ENCODE measurements around the gene NSFL1C. TPM values are rescaled to one million over a fixed set of nuclear protein-coding genes. Genes with fewer than 3 reads are reported as not detected.

Gene NSFL1C
- total and polyA plus RNA-seq, 2 experiments from 2014 or later = 48.9 to 92.2 TPM

DNA sequence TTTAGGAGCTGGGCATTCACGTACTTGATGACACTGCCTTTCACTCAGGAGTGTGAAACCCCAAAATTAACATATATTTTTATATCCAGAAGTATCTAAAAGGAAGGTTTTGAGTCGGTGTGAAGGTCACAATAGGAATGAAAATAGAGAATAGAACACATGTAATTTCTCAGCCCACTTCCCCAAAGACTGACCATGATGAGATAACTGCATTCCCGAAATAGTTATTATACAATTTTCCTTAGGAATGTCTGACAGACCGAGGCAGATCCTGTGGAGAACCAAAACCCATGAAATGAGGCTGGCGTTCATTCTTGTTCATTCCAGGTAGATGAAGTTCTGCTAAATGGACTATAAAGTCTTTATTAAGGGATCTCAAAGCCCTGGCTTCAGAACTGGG is 10.3 kb downstream of the NSFL1C start (continued):
- TF ChIP-seq ZNF114 (CRISPR knock-in tag; IDR thresholded peaks at IDR 0.05) = no peak
- no peak for TF ChIP-seq POLR2AphosphoS5 (IDR thresholded peaks at IDR 0.05; ENCODE audit: low read depth)

DNA sequence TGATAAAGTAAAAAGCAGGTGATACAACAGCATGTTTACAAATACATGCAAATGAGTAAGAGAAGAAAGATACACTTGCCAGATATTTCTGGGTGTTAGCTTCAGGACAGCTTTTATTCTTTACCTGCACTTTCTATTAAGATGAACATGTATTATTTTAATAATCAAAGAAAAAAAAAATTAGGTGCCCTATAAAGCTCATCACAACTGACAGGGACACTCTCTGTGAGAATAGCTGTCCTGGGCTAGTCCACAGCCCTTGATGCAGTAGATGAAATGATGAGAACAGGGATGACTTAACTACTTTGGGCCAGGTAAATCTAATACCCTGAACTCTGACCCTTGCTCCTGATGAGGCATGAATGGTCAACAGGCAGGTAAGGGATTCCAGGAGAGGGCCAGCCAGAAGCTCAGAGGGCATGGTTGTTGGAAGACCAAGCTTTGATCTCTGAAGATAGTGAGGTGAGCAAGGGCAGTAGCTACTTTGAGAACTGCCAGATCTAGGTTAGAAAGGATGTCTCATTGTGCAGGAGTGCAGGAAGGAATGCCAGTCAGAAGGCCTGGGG is 15.6 kb downstream of the NSFL1C start:
- no peaks in the 10 kb centered on the region for H3K4me1 Mint-ChIP-seq
- Histone ChIP-seq H3K79me2 (replicated peaks; ENCODE audit: insufficient read depth) (no peaks in the 10 kb centered on the region), H2AFZ (no peak overlapping the region), H4K20me1 (replicated peaks; ENCODE audit: insufficient read depth) (no peaks in the 10 kb centered on the region), H3K4me3 (no peak overlapping the region), H3K36me3 (ENCODE audit: insufficient read depth) (peaks cover 81% of the 10 kb centered on the region), H3K4me1 (ENCODE audit: insufficient read depth) (no peaks in the 10 kb centered on the region), H3K4me2 (no peak overlapping the region), H3F3A (replicated peaks; ENCODE audit: low read depth) (no peaks in the 10 kb centered on the region), H3K27ac (ENCODE audit: low read depth) (no peak overlapping the region), H3K27me3 (ENCODE audit: insufficient read depth) (no peaks in the 10 kb centered on the region), H3K9me2 (ENCODE audit: insufficient read depth) (no peaks in the 10 kb centered on the region)
- H3K4me3 Mint-ChIP-seq = no peak overlapping the region
- H3K36me3 Mint-ChIP-seq (ENCODE audit: low read depth) = peaks cover 92% of the 10 kb centered on the region
- no peak overlapping the region; the same call in 1 of the 2 replicates for H3K27ac Mint-ChIP-seq
- H3K9me3 Mint-ChIP-seq = peaks cover 9% of the 10 kb centered on the region; the same call in 2 of the 3 replicates
- TF ChIP-seq STAT1 (IDR thresholded peaks at IDR 0.05; ENCODE audit: unreplicated experiment) (no peak), EZH2 (IDR thresholded peaks at IDR 0.05; ENCODE audit: low read depth, unreplicated experiment) (no peak), POLR2AphosphoS5 (IDR thresholded peaks at IDR 0.05; ENCODE audit: low read depth) (no peak), CREB1 (CRISPR knock-in tag; IDR thresholded peaks at IDR 0.05; ENCODE audit: low read depth) (no peak), JUNB (IDR thresholded peaks at IDR 0.05; ENCODE audit: unreplicated experiment) (no peak), ZNF114 (CRISPR knock-in tag; IDR thresholded peaks at IDR 0.05) (no peak), NANOG (IDR thresholded peaks at IDR 0.05; ENCODE audit: borderline replicate concordance) (no peak)
- TF ChIP-seq, protein P1, sequence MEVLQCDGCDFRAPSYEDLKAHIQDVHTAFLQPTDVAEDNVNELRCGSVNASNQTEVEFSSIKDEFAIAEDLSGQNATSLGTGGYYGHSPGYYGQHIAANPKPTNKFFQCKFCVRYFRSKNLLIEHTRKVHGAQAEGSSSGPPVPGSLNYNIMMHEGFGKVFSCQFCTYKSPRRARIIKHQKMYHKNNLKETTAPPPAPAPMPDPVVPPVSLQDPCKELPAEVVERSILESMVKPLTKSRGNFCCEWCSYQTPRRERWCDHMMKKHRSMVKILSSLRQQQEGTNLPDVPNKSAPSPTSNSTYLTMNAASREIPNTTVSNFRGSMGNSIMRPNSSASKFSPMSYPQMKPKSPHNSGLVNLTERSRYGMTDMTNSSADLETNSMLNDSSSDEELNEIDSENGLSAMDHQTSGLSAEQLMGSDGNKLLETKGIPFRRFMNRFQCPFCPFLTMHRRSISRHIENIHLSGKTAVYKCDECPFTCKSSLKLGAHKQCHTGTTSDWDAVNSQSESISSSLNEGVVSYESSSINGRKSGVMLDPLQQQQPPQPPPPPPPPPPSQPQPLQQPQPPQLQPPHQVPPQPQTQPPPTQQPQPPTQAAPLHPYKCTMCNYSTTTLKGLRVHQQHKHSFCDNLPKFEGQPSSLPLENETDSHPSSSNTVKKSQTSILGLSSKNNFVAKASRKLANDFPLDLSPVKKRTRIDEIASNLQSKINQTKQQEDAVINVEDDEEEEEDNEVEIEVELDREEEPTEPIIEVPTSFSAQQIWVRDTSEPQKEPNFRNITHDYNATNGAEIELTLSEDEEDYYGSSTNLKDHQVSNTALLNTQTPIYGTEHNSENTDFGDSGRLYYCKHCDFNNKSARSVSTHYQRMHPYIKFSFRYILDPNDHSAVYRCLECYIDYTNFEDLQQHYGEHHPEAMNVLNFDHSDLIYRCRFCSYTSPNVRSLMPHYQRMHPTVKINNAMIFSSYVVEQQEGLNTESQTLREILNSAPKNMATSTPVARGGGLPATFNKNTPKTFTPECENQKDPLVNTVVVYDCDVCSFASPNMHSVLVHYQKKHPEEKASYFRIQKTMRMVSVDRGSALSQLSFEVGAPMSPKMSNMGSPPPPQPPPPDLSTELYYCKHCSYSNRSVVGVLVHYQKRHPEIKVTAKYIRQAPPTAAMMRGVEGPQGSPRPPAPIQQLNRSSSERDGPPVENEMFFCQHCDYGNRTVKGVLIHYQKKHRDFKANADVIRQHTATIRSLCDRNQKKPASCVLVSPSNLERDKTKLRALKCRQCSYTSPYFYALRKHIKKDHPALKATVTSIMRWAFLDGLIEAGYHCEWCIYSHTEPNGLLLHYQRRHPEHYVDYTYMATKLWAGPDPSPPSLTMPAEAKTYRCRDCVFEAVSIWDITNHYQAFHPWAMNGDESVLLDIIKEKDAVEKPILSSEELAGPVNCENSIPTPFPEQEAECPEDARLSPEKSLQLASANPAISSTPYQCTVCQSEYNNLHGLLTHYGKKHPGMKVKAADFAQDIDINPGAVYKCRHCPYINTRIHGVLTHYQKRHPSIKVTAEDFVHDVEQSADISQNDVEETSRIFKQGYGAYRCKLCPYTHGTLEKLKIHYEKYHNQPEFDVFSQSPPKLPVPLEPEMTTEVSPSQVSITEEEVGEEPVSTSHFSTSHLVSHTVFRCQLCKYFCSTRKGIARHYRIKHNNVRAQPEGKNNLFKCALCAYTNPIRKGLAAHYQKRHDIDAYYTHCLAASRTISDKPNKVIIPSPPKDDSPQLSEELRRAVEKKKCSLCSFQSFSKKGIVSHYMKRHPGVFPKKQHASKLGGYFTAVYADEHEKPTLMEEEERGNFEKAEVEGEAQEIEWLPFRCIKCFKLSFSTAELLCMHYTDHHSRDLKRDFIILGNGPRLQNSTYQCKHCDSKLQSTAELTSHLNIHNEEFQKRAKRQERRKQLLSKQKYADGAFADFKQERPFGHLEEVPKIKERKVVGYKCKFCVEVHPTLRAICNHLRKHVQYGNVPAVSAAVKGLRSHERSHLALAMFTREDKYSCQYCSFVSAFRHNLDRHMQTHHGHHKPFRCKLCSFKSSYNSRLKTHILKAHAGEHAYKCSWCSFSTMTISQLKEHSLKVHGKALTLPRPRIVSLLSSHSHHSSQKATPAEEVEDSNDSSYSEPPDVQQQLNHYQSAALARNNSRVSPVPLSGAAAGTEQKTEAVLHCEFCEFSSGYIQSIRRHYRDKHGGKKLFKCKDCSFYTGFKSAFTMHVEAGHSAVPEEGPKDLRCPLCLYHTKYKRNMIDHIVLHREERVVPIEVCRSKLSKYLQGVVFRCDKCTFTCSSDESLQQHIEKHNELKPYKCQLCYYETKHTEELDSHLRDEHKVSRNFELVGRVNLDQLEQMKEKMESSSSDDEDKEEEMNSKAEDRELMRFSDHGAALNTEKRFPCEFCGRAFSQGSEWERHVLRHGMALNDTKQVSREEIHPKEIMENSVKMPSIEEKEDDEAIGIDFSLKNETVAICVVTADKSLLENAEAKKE (CRISPR knock-in tag; IDR thresholded peaks at IDR 0.05) = no peak
- TF ChIP-seq, protein P2, sequence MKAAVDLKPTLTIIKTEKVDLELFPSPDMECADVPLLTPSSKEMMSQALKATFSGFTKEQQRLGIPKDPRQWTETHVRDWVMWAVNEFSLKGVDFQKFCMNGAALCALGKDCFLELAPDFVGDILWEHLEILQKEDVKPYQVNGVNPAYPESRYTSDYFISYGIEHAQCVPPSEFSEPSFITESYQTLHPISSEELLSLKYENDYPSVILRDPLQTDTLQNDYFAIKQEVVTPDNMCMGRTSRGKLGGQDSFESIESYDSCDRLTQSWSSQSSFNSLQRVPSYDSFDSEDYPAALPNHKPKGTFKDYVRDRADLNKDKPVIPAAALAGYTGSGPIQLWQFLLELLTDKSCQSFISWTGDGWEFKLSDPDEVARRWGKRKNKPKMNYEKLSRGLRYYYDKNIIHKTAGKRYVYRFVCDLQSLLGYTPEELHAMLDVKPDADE (IDR thresholded peaks at IDR 0.05) = no peak
- TF ChIP-seq, protein P3, sequence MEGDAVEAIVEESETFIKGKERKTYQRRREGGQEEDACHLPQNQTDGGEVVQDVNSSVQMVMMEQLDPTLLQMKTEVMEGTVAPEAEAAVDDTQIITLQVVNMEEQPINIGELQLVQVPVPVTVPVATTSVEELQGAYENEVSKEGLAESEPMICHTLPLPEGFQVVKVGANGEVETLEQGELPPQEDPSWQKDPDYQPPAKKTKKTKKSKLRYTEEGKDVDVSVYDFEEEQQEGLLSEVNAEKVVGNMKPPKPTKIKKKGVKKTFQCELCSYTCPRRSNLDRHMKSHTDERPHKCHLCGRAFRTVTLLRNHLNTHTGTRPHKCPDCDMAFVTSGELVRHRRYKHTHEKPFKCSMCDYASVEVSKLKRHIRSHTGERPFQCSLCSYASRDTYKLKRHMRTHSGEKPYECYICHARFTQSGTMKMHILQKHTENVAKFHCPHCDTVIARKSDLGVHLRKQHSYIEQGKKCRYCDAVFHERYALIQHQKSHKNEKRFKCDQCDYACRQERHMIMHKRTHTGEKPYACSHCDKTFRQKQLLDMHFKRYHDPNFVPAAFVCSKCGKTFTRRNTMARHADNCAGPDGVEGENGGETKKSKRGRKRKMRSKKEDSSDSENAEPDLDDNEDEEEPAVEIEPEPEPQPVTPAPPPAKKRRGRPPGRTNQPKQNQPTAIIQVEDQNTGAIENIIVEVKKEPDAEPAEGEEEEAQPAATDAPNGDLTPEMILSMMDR (conservative IDR thresholded peaks at IDR 0.05; ENCODE audit: low read depth in 2 of 2) = no peak
- ATAC-seq (no peak), DNase-seq (ENCODE audit: low spot score) (no peak)
- H3K27me3 Mint-ChIP-seq (ENCODE audit: insufficient read depth, low read depth, poor library complexity) = peaks cover 3% of the 10 kb centered on the region
